Smooth muscle cell (in vitro differentiated cells): ENCODE data around the gene NFIX. TPM values are rescaled to one million over a fixed set of nuclear protein-coding genes. Genes with fewer than 3 reads are reported as not detected.

Experiments used
- DNase-seq: peaks from one replicate; lab custom pipeline; 2025; ENCODE audit not compliant: unreplicated experiment; lab: John Stamatoyannopoulos, UW
- H2AFZ ChIP-seq: fragments of 200-600 bp; sonication (generic); 2 replicates; pipeline ENCODE4 v1.6.0; 2016; ENCODE audit warnings: antibody characterized with exemption, low read depth, mild to moderate bottlenecking
- H3F3A ChIP-seq: fragments of 200-600 bp; sonication (generic); 2 replicates; pipeline ENCODE4 v1.6.0; 2017; ENCODE audit warnings: antibody characterized with exemption, low read depth
- H3K27ac ChIP-seq: fragments of 200-600 bp; sonication (generic); 2 replicates; pipeline ENCODE4 v1.5.1; 2016; ENCODE audit warnings: low read depth, mild to moderate bottlenecking
- H3K27me3 ChIP-seq: fragments of 200-600 bp; sonication (generic); 2 replicates; pipeline ENCODE4 v1.6.1; 2016; ENCODE audit warnings: low read depth, mild to moderate bottlenecking
- H3K36me3 ChIP-seq: fragments of 200-600 bp; sonication (generic); 2 replicates; pipeline ENCODE4 v1.5.1; 2016; ENCODE audit warnings: low read depth
- H3K4me1 ChIP-seq: fragments of 200-600 bp; sonication (generic); 2 replicates; pipeline ENCODE4 v1.5.1; 2016; ENCODE audit warnings: low read depth
- H3K4me2 ChIP-seq: fragments of 200-600 bp; sonication (generic); 2 replicates; pipeline ENCODE4 v1.6.0; 2016; ENCODE audit warnings: mild to moderate bottlenecking
- H3K4me3 ChIP-seq: fragments of 200-600 bp; sonication (generic); 2 replicates; pipeline ENCODE4 v1.5.1; 2016; ENCODE audit warnings: mild to moderate bottlenecking
- H3K79me2 ChIP-seq: fragments of 200-600 bp; sonication (generic); 2 replicates; pipeline ENCODE4 v1.6.0; 2016; ENCODE audit warnings: low read depth, mild to moderate bottlenecking
- H3K9ac ChIP-seq: fragments of 200-600 bp; sonication (generic); 2 replicates; pipeline ENCODE4 v1.6.0; 2016; ENCODE audit warnings: low read depth
- H3K9me3 ChIP-seq: fragments of 200-600 bp; sonication (generic); replicated peaks from 2 replicates; pipeline ENCODE4 v1.5.1; 2016; ENCODE audit warnings: low read depth
- H4K20me1 ChIP-seq: fragments of 200-600 bp; sonication (generic); 2 replicates; pipeline ENCODE4 v1.6.0; 2016; ENCODE audit warnings: low read depth
- CTCF ChIP-seq: fragments of 200-600 bp; sonication (generic); IDR thresholded peaks from 2 replicates; pipeline ENCODE4 v1.5.1; 2017; ENCODE audit warnings: borderline replicate concordance, mild to moderate bottlenecking, antibody characterized with exemption; ENCODE audit not compliant: insufficient read depth, poor library complexity, severe bottlenecking
- WGBS: methylation state at CpG from one replicate; pipeline ENCODE4 v1.1.7; 2016; ENCODE audit warnings: low lambda C conversion rate; 5-methylcytosine and 5-hydroxymethylcytosine counted together
- polyA plus RNA-seq: library from polyadenylated mRNA; unstranded; fragments of >200 nt; fragmentation: Nextera tagmentation; extraction: Ambion mirVana; gene quantifications from 2 replicates; pipeline ENCODE4 v1.2.1, GENCODE V29; 2016
- total RNA-seq: library from RNA; depleted of rRNA; stranded (reverse); fragments of >200 nt; gene quantifications from 2 replicates; pipeline ENCODE4 v1.2.3, GENCODE V29; 2014

The NFIX gene
- total and polyA plus RNA-seq, 2 experiments from 2014 or later: 1.9 to 2.3 TPM

- Histone ChIP-seq H3K79me2 (peaks cover 74% of the 10 kb centered on the region), H3F3A (no peaks in the 10 kb centered on the region), H3K27me3 (no peaks in the 10 kb centered on the region), H2AFZ (no peak overlapping the region), H3K9ac (peak overlapping the region; percentile 67), H3K9me3 (no peaks in the 10 kb centered on the region), H3K4me3 (no peak overlapping the region), H4K20me1 (peaks cover 72% of the 10 kb centered on the region), H3K36me3 (no peaks in the 10 kb centered on the region), H3K4me1 (peaks cover 26% of the 10 kb centered on the region), H3K4me2 (peak overlapping the region; percentile 63), H3K27ac (peak overlapping the region; percentile 87)
- WGBS: 33% methylated on average over 10 of the region's 10 CpGs
- DNase-seq: no peak
- TF ChIP-seq CTCF: no peak
These were observed 125.5 kb downstream of the NFIX start for GRCh38 chr19:13120817-13121216.

- Histone ChIP-seq H4K20me1 (peaks cover 80% of the 10 kb centered on the region), H3K9ac (peak overlapping the region; percentile 67), H3K36me3 (no peaks in the 10 kb centered on the region), H3K27me3 (no peaks in the 10 kb centered on the region), H3K27ac (peak overlapping the region; percentile 87), H3K4me1 (peaks cover 26% of the 10 kb centered on the region), H3K4me2 (peak overlapping the region; percentile 44), H3F3A (no peaks in the 10 kb centered on the region), H3K9me3 (no peaks in the 10 kb centered on the region), H3K79me2 (peaks cover 81% of the 10 kb centered on the region), H2AFZ (no peak overlapping the region), H3K4me3 (no peak overlapping the region)
- DNase-seq: no peak
- 82% methylated on average over 18 of the region's 18 CpGs for WGBS
- TF ChIP-seq CTCF: no peak
These were observed 126.4 kb downstream of the NFIX start for GRCh38 chr19:13121551-13122274.

- H3K36me3 ChIP-seq: no peaks in the 10 kb centered on the region
- H3K9ac ChIP-seq: peak overlapping the region; percentile 68
- peaks cover 87% of the 10 kb centered on the region for H3K79me2 ChIP-seq
- peaks cover 86% of the 10 kb centered on the region for H4K20me1 ChIP-seq
- H3K27ac ChIP-seq: peak overlapping the region; percentile 87
- no peaks in the 10 kb centered on the region for H3K27me3 ChIP-seq
- H3F3A ChIP-seq: no peaks in the 10 kb centered on the region
- no peak overlapping the region for H3K4me3 ChIP-seq
- H3K4me2 ChIP-seq: peak overlapping the region; percentile 44
- H3K4me1 ChIP-seq: peaks cover 26% of the 10 kb centered on the region
- no peak overlapping the region for H2AFZ ChIP-seq
- no peak for TF ChIP-seq CTCF
- DNase-seq: peak; percentile 14
- 43% methylated on average over 12 of the region's 13 CpGs for WGBS
- H3K9me3 ChIP-seq: no peaks in the 10 kb centered on the region
These were observed 127.1 kb downstream of the NFIX start for GRCh38 chr19:13122275-13122878.
